GM21619 (cell line): ENCODE measurements around the gene CTSE.
"Not testable (repeated sequence)": the region's sequence is repeated elsewhere in the genome, so short reads cannot be mapped to it uniquely, and the experiment has no call there.

Experiments used
- ATAC-seq: cut with Tn5 transposase; IDR thresholded peaks from one replicate; pipeline ENCODE4 v1.9.1; 2021; ENCODE audit not compliant: unreplicated experiment

Gene CTSE

DNA sequence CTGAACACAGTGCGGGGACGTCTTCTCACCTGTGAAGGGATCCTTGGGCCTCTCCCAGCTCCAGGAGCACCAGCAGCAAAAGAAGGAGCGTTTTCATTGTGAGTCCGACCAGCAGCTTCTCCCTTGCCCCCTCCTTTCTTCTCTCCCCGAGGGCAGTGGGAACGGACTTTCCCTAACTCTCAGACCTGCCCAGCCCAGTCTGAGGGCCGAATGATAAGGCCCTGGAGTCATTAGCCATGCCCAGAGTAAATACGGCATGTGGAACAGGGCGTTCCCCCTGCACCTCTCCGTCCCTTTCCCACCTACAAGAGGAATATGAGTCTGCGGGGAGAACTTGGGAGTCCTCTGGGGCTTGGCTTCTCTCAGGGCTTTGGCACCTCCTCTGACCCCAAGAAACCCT, at the start of gene CTSE:
TSS of gene CTSE (minus strand) at position 201 of the 400 bp plus-strand sequence. CDS start at position 97, 104 bp downstream.
- ATAC-seq = no peak

DNA sequence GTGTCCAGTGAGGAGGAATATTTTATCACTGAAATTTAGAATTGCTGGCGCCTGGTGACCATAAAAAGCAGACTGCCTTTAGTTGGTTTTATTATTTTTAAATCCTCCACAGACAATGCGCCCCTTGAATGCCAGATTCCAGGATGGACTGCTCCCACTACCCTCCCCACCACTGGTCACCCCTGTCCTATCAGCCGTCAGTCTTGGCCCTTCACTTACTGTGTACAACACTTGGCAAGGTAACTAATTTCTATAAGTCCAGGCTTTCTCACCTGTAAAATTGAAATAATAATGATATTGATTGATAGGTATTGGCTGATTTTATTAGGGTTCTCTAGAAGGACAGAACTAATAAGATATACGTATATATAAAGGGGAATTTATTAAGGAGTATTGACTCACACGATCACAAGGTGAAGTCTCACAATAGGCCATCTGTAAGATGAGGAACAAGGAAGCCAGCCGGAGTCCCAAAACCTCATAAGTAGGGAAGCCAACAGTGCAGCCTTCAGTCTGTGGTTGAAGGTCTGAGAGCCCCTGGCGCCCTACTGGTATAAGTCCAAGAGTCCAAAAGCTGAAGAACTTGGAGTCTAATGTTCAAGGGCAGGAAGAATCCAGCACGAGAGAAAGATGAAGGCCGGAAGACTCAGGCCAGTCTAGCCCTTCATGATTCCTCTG, 47.1 kb upstream of the CTSE start:
- no peak for ATAC-seq

DNA sequence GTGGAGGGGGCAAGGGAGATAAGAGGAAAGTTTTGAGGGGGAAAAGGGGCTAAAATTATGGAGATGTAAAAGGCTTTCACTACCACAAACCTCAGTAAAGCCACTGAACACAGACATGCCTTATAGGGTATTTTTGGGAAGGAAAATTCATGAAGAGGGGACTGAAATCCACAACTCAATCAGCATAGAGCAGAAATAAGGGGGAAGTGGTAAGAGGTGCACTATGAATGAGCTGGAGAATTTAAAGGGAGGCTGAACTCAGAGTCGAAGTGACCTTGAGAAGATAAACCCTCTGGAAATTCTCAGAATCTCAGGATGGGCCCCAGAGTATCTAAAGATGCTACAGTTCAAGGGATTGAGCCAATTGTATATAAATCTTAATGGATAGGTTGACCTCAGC, 44.6 kb upstream of the CTSE start:
- ATAC-seq = no peak

DNA sequence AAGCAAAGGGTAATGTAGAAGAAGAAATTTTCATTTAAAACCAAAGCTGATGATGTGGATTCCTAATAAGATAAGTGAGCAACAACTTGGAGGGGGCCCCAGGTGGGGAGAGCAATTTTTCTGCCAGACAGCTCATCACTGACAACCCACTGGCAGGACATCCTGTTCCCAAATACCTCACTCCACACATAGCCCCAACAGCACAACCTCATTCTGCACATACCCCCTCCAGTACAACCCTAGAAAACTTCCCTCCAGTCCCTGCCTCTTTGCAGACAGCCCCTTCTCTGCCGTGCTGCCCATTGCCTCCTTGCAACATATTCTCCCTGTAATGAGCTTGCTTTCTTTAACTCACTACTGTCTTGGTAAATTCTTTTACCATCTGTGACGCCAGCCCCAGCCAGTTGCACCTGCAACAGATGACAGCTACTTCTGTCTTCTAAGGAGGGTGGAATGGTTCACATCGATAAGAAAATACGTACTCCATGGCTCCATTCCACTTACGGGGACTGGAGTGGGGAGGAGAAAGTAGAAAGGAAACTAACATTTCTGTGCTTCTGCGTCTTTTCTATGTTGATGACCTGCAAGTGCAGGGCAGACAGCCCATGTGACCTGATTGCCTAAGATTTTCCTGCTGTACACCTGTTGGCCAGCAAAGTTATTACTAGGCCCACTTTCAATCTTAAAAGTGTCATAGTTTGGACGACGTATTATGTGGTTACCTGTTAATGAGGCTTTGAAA, 44.0 kb upstream of the CTSE start:
- no peak for ATAC-seq

DNA sequence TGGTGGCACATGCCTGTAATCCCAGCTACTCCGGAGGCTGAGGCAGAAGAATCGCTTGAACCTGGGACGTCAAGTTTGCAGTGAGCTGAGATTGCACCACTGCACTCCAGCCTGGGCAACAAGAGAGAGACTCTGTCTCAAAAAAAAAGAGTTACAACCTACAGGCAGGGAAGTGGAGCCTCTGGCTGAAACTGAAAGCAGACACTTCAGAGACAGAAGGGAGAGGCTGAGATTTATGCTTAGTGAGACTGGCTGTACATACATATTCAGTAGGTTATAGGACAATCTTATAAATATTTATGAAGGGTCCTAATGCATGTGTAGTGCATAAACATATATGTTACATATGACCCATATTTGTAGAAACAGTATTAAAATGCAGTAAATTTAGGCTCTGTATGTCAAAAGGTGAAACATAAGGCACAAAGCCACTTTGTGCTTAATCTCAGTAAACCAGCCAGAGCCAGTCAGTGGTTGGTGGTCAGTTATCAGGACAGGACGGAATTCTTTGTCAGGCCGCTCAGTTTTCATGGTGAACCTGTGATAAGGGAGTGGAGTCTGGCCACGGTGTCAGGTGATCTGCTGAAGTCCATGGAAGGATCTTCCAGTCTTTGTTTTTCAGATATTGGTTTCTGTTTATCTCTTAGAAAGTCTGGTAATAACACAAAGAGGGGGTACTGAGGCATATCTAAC, 42.9 kb upstream of the CTSE start:
- ATAC-seq = peak; percentile 92

DNA sequence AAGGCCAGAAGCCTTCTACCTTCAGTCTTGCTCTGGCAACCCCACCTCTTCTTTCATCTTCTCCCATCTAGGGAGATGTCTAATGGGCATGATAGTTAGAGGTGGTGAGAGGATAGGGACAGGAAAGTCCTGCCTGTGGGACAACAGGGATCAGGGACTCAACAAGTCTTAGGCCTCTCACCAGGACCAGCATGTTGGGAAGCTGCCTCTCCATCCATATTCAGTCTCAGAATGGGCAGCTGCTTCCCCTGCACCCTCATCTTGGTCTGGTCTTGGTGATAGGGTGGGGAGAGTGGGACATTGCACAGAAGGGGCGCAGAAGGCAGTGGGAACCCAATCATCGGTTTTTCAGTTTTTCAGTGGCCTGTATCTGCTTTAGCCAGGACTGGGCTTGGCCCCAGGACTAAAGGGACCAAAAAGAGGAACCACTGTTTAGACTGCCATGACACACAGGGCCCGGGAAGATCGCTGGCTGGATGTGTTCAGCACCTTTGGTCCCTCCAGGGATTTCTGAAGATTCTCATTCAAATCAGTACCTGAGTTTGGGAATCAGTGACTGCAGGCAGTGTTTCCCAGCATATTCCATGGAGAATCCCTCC, 42.0 kb upstream of the CTSE start:
- no peak for ATAC-seq

DNA sequence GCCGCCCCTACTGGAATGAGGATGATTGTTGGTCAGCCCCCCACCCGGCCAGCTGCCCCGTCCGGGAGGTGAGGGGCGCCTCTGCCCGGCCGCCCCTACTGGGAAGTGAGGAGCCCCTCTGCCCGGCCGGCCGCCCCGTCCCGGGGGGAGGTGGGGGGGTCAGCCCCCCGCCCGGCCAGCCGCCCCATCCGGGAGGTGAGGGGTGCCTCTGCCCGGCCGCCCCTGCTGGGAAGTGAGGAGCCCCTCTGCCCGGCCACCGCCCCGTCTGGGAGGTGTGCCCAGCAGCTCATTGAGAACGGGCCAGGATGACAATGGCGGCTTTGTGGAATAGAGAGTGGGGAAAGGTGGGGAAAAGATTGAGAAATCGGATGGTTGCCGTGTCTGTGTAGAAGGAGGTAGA, 40.8 kb upstream of the CTSE start:
- ATAC-seq = not testable (repeated sequence)

DNA sequence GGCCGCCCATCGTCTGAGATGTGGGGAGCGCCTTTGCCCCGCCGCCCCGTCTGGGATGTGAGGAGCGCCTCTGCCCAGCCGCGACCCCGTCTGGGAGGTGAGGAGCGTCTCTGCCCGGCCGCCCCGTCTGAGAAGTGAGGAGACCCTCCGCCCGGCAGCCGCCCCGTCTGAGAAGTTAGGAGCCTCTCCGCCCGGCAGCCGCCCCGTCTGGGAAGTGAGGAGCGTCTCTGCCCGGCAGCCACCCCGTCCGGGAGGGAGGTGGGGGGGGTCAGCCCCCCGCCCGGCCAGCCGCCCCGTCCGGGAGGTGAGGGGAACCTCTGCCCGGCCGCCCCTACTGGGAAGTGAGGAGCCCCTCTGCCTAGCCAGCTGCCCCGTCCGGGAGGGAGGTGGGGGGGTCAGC, 40.3 kb upstream of the CTSE start:
- ATAC-seq = not testable (repeated sequence)

DNA sequence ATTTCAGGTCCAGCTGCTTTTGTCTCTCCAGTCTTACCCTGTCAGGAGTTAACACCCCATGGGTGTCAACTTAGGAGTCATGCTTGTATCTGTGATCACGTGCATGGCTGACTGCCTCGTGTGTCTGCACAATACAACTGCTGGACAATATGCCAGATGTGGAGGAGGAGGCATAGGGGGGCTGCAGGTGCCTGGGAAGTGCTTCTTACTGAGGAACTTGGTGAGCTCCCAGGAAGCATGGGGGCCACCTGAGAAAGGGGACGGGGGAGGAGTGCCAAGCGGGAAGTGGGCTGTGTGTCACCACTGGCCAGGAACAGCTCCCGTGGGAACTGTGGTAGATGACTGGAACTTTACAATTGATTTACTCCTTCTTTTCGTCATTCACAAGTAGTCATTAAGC, 38.8 kb upstream of the CTSE start:
- ATAC-seq = no peak

DNA sequence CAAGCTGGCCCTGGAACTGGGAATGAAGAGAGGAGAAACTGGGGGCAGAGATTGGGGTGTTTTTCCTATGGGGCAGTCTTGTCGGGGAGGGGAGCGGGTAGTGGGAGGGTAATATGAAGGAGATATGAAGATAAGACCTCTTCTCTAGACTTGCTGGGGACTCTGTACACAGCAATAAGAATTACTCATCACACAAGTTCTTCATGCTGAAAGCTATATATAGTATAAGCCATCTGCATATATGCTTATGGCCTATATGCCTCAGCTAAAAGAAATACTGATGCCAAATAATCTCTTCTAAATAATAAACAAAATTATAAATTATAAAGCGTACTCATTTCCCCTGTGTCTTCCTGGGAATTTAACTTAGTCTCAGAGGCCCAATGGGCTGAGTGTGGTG, 37.1 kb upstream of the CTSE start:
- ATAC-seq = no peak

DNA sequence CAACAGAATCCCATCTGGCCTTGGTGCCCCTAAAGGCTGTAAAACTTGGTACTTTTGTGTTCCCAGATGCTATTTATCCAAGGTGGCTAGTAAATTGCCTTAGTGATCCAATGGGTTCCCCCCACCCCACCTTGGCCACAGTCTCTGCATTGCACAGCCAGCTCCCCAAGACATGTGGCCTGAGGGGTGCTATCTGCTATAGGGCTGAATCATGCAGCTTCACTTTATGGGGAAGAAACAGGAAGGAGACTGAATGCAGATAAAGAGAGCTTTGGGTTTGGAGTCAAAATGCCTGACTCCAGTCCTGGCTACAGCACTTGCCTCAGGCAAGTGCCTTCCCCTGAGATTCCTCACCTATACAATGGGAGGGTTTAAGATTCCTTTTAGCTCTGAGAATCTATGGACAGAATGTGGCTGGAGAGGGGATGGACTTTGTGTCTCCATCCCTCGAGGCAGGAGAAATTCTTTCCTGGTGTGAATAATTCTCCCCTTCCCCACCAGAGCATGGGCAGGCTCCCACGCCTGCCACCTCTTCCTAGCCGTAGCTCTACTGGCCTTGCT, 35.7 kb upstream of the CTSE start:
- ATAC-seq = no peak

DNA sequence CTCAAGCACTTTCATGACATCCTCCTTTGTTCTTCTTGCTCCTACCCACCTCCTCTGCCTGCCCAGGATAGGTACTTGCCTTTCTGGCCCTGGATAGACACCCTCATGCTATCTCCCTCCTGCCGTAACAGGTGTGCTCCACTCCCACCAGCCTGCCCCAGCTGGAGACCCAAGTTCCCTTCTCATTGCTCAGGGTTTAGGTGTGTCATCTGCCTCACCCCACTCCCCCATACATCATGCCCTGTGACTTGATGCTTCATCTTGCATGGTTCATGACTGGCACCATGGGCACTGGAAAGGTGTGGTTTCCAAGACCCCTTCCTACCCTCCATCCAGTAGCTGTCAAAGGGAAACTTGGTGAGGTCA, 35.2 kb upstream of the CTSE start:
- ATAC-seq = no peak

DNA sequence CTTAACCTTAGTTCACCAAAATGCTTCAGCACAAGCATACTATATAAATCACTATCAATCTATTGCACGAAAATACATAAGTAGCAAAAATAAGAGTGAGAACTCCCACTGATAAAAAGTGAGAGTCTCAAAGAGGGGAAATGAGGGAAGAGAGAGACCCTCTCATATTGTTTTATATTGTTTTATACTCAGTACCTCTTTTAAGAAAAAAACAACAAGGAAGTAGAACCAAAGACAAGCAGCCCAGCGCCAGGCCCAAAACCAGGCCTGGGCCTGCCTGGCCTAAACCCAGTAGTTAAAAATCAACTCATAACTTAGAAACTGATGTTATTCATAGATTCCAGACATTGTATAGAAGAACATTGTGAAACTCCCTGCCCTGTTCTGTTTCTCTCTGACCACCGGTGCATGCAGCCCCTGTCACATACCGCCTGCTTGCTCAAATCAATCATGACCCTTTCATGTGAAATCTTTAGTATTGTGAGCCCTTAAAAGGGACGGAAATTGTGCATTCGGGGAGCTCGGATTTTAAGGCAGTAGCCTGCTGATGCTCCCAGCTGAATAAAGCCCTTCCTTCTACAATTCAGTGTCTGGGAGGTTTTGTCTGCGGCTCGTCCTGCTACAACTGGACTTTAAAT, 34.7 kb upstream of the CTSE start:
- not testable (repeated sequence) for ATAC-seq

DNA sequence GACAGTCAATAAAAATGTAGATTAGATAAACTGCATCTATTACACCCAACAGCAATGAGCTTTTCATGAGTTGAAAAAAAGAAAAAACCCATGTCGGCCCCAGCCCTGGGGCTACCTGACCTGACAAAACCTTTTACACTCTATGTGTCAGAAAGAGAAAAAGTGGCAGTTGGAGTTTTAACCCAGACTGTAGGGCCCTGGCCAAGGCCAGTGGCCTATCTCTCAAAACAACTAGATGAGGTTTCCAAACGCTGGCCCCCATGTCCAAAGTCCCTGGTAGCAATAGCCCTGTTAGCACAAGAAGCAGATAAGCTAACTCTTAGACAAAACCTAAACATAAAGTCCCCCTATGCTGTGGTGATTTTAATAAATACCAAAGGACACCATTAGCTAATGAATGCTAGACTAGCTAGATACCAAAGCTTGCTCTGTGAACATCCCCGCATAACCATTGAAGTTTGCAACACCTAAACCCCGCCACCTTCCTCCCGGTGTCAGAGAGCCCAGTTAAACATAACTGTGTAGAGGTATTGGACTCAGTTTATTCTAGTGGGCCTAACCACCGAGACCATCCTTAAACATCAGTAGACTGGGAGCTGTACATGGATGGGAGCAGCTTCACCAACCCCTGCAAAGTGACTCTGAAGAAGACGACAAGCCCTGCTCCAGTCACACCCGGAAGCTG, 32.1 kb upstream of the CTSE start:
- not testable (repeated sequence) for ATAC-seq

DNA sequence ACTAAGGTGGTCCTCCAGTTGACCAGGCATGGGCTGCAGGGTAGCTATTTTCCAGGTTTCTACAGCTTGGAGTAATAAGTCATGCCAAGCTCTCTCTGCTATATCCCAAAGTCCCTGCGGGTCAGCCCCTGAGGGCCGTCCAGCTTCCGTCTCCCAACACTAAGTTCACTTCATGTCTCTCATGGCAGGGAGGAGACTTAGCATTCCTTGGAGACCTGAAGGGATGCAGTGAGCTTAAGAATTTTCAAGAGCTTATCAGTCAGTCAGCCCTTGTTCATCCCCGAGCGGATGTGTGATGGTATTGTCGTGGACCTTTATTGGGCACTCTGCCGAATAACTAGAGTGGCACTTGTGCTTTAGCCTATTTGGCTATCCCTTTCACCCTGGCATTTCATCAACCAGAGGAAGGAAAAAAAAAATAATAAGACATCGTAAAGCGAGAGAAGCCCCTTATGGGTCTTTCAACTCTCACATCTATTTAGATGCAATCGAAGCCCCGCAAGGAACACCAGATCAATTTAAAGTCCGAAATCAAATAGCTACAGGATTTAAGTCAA, 31.5 kb upstream of the CTSE start:
- ATAC-seq = not testable (repeated sequence)

DNA sequence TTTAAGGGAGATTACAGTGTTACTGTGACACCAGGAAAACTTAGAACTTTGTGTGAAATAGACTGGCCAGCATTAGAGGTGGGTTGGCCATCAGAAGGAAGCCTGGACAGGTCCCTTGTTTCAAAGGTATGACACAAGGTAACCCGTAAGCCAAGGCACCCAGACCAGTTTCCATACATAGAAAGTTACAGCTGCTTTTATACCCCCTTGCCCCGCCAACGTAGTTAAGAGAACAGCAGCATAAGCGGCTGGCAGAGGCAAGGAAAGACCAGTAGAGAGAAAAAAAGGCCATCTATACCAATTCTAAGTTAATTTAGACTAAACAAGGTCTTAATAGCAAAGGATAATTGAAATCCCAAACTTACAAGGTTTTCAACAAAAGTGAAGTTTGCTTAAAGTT, 29.9 kb upstream of the CTSE start:
- not testable (repeated sequence) for ATAC-seq

DNA sequence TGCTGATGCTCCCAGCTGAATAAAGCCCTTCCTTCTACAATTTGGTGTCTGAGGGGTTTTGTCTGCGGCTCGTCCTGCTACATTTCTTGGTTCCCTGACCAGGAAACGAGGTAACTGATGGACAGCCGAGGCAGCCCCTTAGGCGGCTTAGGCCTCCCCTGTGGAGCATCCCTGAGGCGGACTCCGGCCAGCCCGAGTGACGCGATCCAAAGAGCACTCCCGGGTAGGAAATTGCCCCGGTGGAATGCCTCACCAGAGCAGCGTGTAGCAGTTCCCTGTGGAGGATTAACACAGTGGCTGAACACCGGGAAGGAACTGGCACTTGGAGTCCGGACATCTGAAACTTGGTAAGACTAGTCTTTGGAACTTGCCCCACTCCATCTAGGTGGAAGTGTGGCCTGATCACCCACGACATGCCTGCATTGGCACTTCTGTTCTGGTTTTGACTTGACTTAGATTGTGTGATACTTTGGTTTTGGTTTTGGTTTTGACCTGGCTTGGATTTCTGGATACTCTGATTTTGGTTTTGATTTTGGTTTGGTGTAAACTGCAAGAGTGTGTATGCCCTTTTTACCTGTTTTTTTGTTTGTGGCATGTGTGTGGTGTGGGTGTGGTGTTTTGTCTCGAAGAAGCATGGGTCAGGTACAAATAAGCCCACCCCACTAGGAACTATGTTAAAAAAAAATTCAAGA, 29.4 kb upstream of the CTSE start, which contains the start of gene RHEX:
TSS of gene RHEX (plus strand) at position 255 of the 692 bp plus-strand sequence. CDS start 44,656 bp downstream, outside the sequence.
- ATAC-seq = not testable (repeated sequence)

DNA sequence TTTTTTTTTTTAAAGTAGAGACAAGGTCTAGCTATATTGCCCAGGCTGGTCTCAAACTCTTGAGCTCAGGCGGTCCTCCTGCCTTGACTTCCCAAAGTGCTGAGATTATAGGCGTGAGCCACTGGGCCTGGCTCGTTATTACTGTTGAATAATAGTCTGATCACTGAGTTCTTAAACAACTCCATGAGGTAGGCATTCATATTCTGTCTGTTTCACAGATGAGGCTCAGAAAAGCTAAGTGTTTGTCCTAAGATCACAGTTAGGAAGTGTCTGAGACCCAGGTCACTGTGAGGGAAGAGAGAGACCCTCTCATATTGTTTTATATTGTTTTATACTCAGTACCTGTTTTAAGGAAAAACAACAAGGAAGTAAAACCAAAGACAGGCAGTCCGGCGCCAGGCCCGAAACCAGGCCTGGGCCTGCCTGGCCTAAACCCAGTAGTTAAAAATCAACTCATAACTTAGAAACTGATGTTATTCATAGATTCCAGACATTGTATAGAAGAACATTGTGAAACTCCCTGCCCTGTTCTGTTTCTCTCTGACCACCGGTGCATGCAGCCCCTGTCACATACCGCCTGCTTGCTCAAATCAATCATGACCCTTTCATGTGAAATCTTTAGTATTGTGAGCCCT, 28.7 kb upstream of the CTSE start:
- not testable (repeated sequence) for ATAC-seq
